Astrocyte (in vitro differentiated cells and primary cell): ENCODE measurements around the gene HRH2. TPM values are rescaled to one million over a fixed set of nuclear protein-coding genes. Genes with fewer than 3 reads are reported as not detected.
"Not testable (repeated sequence)": the region's sequence is repeated elsewhere in the genome, so short reads cannot be mapped to it uniquely, and the experiment has no call there.

Experiments used
- DNase-seq: peaks from one replicate; pipeline ENCODE4 v3.0.0-alpha.2; 2010; ENCODE audit warnings: low read depth
- FAIRE-seq: peaks from 2 replicates; lab custom pipeline; 2011; peaks lifted over from hg19 to GRCh38; lab: Jason Lieb, UNC
- H2AFZ ChIP-seq: 2 replicates; pipeline ENCODE4 v1.6.0; 2012; ENCODE audit warnings: low read depth, low read length, inconsistent platforms
- H3K27ac ChIP-seq: 2 replicates; pipeline ENCODE4 v1.5.1; 2011; ENCODE audit warnings: low read depth, low read length, inconsistent platforms
- H3K27me3 ChIP-seq: 2 replicates; pipeline ENCODE4 v1.6.0; 2011; ENCODE audit warnings: low read length, inconsistent platforms; ENCODE audit not compliant: insufficient read depth
- H3K36me3 ChIP-seq: 2 replicates; pipeline ENCODE4 v1.5.1; 2011; ENCODE audit warnings: low read length, inconsistent platforms; ENCODE audit not compliant: insufficient read depth
- H3K4me1 ChIP-seq: 2 replicates; pipeline ENCODE4 v1.5.1; 2011; ENCODE audit warnings: low read length, inconsistent platforms; ENCODE audit not compliant: insufficient read depth
- H3K4me2 ChIP-seq: 2 replicates; pipeline ENCODE4 v1.6.0; 2012; ENCODE audit warnings: low read length, inconsistent platforms
- H3K4me3 ChIP-seq: 2 replicates; pipeline ENCODE4 v1.5.1; 2011; ENCODE audit warnings: low read depth, mild to moderate bottlenecking, low read length, inconsistent platforms; ENCODE audit not compliant: insufficient read depth
- H3K79me2 ChIP-seq: 2 replicates; pipeline ENCODE4 v1.6.0; 2012; ENCODE audit warnings: mild to moderate bottlenecking, low read length, inconsistent platforms; ENCODE audit not compliant: insufficient read depth
- H3K9ac ChIP-seq: 2 replicates; pipeline ENCODE4 v1.6.0; 2012; ENCODE audit warnings: mild to moderate bottlenecking, low read length, inconsistent platforms
- H3K9me3 ChIP-seq: 2 replicates; pipeline ENCODE4 v1.5.1; 2012; ENCODE audit warnings: low read depth, mild to moderate bottlenecking, low read length, inconsistent platforms; ENCODE audit not compliant: insufficient read depth
- H4K20me1 ChIP-seq: 2 replicates; pipeline ENCODE4 v1.6.0; 2012; ENCODE audit warnings: low read length, inconsistent platforms; ENCODE audit not compliant: insufficient read depth
- H3K27ac Mint-ChIP-seq: one replicate; pipeline ENCODE4 v1.8.0; 2021; ENCODE audit warnings: mild to moderate bottlenecking, mixed read lengths; ENCODE audit not compliant: unreplicated experiment
- H3K27me3 Mint-ChIP-seq: one replicate; pipeline ENCODE4 v1.8.0; 2021; ENCODE audit warnings: low read depth, mixed read lengths; ENCODE audit not compliant: unreplicated experiment
- H3K36me3 Mint-ChIP-seq: one replicate; pipeline ENCODE4 v1.8.0; 2021; ENCODE audit warnings: low read depth, mixed read lengths; ENCODE audit not compliant: unreplicated experiment
- H3K4me1 Mint-ChIP-seq: one replicate; pipeline ENCODE4 v1.8.0; 2021; ENCODE audit warnings: low read depth, mixed read lengths; ENCODE audit not compliant: unreplicated experiment
- H3K4me3 Mint-ChIP-seq: one replicate; pipeline ENCODE4 v1.8.0; 2021; ENCODE audit warnings: mild to moderate bottlenecking, moderate library complexity, mixed read lengths; ENCODE audit not compliant: unreplicated experiment
- H3K9me3 Mint-ChIP-seq: one replicate; pipeline ENCODE4 v1.8.0; 2021; ENCODE audit warnings: mild to moderate bottlenecking, mixed read lengths; ENCODE audit not compliant: unreplicated experiment
- EZH2 ChIP-seq: IDR thresholded peaks from 2 replicates; pipeline ENCODE4 v1.6.1; 2012; ENCODE audit warnings: mild to moderate bottlenecking, low read length, inconsistent platforms; ENCODE audit not compliant: insufficient read depth
- total RNA-seq: library from RNA; stranded (reverse); gene quantifications from 2 replicates; pipeline ENCODE4 v1.2.1, GENCODE V29; 2021
- TF ChIP-seq, protein P1 (sequence below): IDR thresholded peaks from 2 replicates; pipeline ENCODE4 v1.5.1; 2011; ENCODE audit warnings: low read depth, mild to moderate bottlenecking, inconsistent platforms, low read length, moderate library complexity; ENCODE audit not compliant: insufficient read depth

Gene HRH2
- total RNA-seq, 1 donor from 2014 or later = 1.9 TPM

- no peak for TF ChIP-seq EZH2
- TF ChIP-seq, protein P1, sequence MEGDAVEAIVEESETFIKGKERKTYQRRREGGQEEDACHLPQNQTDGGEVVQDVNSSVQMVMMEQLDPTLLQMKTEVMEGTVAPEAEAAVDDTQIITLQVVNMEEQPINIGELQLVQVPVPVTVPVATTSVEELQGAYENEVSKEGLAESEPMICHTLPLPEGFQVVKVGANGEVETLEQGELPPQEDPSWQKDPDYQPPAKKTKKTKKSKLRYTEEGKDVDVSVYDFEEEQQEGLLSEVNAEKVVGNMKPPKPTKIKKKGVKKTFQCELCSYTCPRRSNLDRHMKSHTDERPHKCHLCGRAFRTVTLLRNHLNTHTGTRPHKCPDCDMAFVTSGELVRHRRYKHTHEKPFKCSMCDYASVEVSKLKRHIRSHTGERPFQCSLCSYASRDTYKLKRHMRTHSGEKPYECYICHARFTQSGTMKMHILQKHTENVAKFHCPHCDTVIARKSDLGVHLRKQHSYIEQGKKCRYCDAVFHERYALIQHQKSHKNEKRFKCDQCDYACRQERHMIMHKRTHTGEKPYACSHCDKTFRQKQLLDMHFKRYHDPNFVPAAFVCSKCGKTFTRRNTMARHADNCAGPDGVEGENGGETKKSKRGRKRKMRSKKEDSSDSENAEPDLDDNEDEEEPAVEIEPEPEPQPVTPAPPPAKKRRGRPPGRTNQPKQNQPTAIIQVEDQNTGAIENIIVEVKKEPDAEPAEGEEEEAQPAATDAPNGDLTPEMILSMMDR = no peak
- H3K4me3 ChIP-seq = no peak overlapping the region
- Mint-ChIP-seq H3K4me3 (no peak overlapping the region), H3K27ac (no peak overlapping the region), H3K4me1 (no peaks in the 10 kb centered on the region), H3K27me3 (peaks cover 10% of the 10 kb centered on the region), H3K9me3 (peaks cover 14% of the 10 kb centered on the region), H3K36me3 (peaks cover 3% of the 10 kb centered on the region)
- no peaks in the 10 kb centered on the region for H3K27me3 ChIP-seq
- no peak overlapping the region for H3K4me2 ChIP-seq
- no peaks in the 10 kb centered on the region for H3K4me1 ChIP-seq
- no peaks in the 10 kb centered on the region for H4K20me1 ChIP-seq
- no peak overlapping the region for H2AFZ ChIP-seq
- peaks cover 6% of the 10 kb centered on the region for H3K9me3 ChIP-seq
- H3K27ac ChIP-seq = no peak overlapping the region
- no peak overlapping the region for H3K9ac ChIP-seq
- H3K79me2 ChIP-seq = no peaks in the 10 kb centered on the region
- DNase-seq (no peak), FAIRE-seq (no peak)
- no peaks in the 10 kb centered on the region for H3K36me3 ChIP-seq
Observed at GRCh38 chr5:175646251-175646650, 11.6 kb upstream of the HRH2 start.

DNA sequence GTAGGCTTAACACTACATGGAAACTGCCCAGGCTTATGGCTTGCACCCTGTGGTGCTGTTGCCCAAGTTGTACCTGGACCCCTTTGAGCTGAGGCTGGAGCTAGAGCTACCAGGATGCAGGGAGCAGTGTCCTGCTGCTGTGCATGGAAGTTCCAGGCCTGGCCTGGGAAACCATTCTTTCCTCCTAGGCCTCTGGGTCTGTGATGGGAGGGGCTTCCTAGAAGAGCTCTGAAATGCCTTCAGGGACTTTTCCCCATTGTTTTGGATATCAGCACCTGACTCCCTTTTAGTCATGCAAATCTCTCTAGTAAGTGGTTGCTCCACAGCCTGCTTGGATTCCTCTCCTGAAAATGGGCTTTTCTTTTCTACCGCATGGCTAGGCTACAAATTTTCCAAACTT is 7.9 kb upstream of the HRH2 start:
- Histone ChIP-seq H3K27me3 (no peaks in the 10 kb centered on the region), H4K20me1 (no peaks in the 10 kb centered on the region), H3K79me2 (no peaks in the 10 kb centered on the region), H3K4me2 (no peak overlapping the region), H3K27ac (no peak overlapping the region), H3K4me1 (peaks cover 11% of the 10 kb centered on the region), H3K4me3 (no peak overlapping the region), H3K9ac (no peak overlapping the region), H2AFZ (no peak overlapping the region), H3K9me3 (peaks cover 6% of the 10 kb centered on the region), H3K36me3 (no peaks in the 10 kb centered on the region)
- H3K27me3 Mint-ChIP-seq = peaks cover 14% of the 10 kb centered on the region
- peaks cover 14% of the 10 kb centered on the region for H3K9me3 Mint-ChIP-seq
- DNase-seq (no peak), FAIRE-seq (no peak)
- no peak overlapping the region for H3K27ac Mint-ChIP-seq
- no peak for TF ChIP-seq EZH2
- TF ChIP-seq, protein P1 = no peak
- peaks cover 6% of the 10 kb centered on the region for H3K4me1 Mint-ChIP-seq
- H3K4me3 Mint-ChIP-seq = no peak overlapping the region
- peaks cover 3% of the 10 kb centered on the region for H3K36me3 Mint-ChIP-seq

- H3K9me3 Mint-ChIP-seq = peaks cover 14% of the 10 kb centered on the region
- H4K20me1 ChIP-seq, H3K4me1 Mint-ChIP-seq, H3K36me3 ChIP-seq, H3K27me3 ChIP-seq, H2AFZ ChIP-seq, H3K79me2 ChIP-seq, H3K9me3 ChIP-seq, H3K4me2 ChIP-seq, DNase-seq, H3K9ac ChIP-seq, H3K27ac Mint-ChIP-seq, H3K4me3 ChIP-seq, H3K4me3 Mint-ChIP-seq, H3K36me3 Mint-ChIP-seq, FAIRE-seq, H3K27ac ChIP-seq: not testable (repeated sequence)
- H3K27me3 Mint-ChIP-seq = peaks cover 21% of the 10 kb centered on the region
- peaks cover 11% of the 10 kb centered on the region for H3K4me1 ChIP-seq
Observed at GRCh38 chr5:175650430-175651205, 7.3 kb upstream of the HRH2 start.
